ENCODE data around the gene OR51S1.
"Not testable (repeated sequence)": the region's sequence is repeated elsewhere in the genome, so short reads cannot be mapped to it uniquely, and the experiment has no call there.

OR51S1 gene

GRCh38 chr11:4801316-4801715, 47.7 kb downstream of the OR51S1 start:
- not testable (repeated sequence) for DNase-seq

- no peak for DNase-seq
Observed at GRCh38 chr11:4798427-4799183, 50.4 kb downstream of the OR51S1 start.

All from activated T-cell treated with anti-CD3 and anti-CD28 coated beads, Interleukin-2, amount 50 U/mL, for 1 hour (primary cell).